Muscle layer of colon (tissue), 2 donors: Measurements from ENCODE around the gene ABCA5.

ENCODE experiments used
- H3K27ac ChIP-seq: one replicate; pipeline ENCODE4 v1.7.0; 2013; ENCODE audit warnings: low read depth, mild to moderate bottlenecking, low read length, moderate library complexity
- H3K27me3 ChIP-seq, 2 donors: one replicate each; pipeline ENCODE4 v1.7.0; 2013; ENCODE audit warnings: low read length in 2 of 2, mild to moderate bottlenecking in 2 of 2; ENCODE audit not compliant: insufficient read depth in 2 of 2, control insufficient read depth in 1 of 2
- H3K36me3 ChIP-seq: one replicate; pipeline ENCODE4 v1.7.0; 2013; ENCODE audit warnings: mild to moderate bottlenecking, low read length; ENCODE audit not compliant: insufficient read depth
- H3K4me1 ChIP-seq: one replicate; pipeline ENCODE4 v1.7.0; 2013; ENCODE audit warnings: mild to moderate bottlenecking, low read length; ENCODE audit not compliant: insufficient read depth
- H3K4me3 ChIP-seq, 2 donors: one replicate each; pipeline ENCODE4 v1.7.0; 2013; ENCODE audit warnings: low read length in 2 of 2, low read depth in 1 of 2, mild to moderate bottlenecking in 1 of 2, moderate library complexity in 1 of 2
- H3K9ac ChIP-seq: one replicate; pipeline ENCODE4 v1.7.0; 2013; ENCODE audit warnings: low read length
- H3K9me3 ChIP-seq: one replicate; pipeline ENCODE4 v1.7.0; 2013; ENCODE audit warnings: mild to moderate bottlenecking, low read length
- donor health status: abdominal sarcoma.
- donor health status: Adenocarcinoma of cecum.

The ABCA5 gene

DNA sequence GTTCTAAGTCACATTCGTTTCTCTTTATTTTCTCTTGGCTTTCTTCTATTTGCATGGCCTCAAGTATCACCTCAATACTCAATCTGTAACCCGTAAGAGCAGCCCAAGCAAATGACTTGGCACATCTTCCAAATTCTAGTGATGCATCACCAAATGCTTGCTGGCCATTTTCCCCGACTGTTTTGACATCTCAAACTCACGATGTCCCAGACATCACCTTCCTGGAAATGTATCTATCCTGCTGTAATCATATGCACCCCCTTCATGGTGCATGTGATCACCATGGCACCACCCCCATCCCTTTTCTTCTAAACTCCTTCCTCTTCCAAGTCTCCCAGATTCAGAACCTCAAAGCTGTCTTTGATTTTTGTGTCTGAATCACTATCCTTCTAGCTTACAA is 24.0 kb upstream of the ABCA5 start:
- Histone ChIP-seq H3K4me1 (no peaks in the 10 kb centered on the region), H3K27me3 (no peaks in the 10 kb centered on the region), H3K9ac (no peak overlapping the region), H3K9me3 (no peaks in the 10 kb centered on the region), H3K27ac (no peak overlapping the region), H3K4me3 (no peak overlapping the region), H3K36me3 (no peaks in the 10 kb centered on the region)

DNA sequence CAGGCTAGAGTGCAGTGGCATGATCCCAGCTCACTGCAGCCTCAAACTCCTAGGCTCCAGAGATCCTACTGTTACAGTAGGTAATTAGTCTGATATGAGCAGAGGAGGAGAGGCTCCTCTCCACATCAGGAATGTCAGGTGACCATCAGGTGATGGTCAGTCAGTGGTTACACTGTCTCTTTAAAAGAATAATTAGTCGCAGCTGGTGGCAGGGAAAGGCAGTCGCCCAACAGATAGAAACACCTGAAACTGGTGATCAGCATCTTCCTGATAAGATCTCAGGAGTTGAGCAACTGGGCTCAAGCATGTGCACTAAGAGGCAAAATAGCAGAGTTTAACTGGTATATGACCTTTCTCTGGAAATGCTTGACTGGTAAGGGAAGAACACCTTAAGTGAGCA is 21.5 kb upstream of the ABCA5 start:
- Histone ChIP-seq H3K36me3 (no peaks in the 10 kb centered on the region), H3K4me3 (no peak overlapping the region), H3K4me1 (no peaks in the 10 kb centered on the region), H3K9me3 (no peaks in the 10 kb centered on the region), H3K27ac (no peak overlapping the region), H3K9ac (no peak overlapping the region), H3K27me3 (no peaks in the 10 kb centered on the region)

DNA sequence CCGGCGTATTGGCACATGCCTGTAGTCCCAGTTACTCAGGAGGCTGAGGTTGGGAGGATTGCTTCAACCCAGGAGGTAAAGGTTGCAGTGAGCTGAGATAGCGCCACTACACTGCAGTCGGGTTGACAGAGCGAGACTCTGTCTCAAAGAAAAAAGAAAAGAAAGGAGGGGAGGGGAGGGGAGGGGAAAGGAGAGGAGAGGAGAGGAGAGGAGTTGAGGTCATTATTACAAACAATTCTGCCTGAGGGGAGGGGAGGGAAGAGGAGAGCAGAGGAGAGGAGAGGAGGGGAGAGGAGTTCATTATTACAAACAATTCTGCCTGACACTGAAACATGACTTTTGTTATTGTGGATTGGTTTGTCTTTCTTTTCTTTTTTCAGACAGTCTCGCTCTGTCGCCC is 19.8 kb upstream of the ABCA5 start:
- no peaks in the 10 kb centered on the region for H3K4me1 ChIP-seq
- no peak overlapping the region for H3K9ac ChIP-seq
- H3K27ac ChIP-seq, result no peak overlapping the region
- H3K27me3 ChIP-seq, result no peaks in the 10 kb centered on the region
- H3K4me3 ChIP-seq, result no peak overlapping the region
- no peaks in the 10 kb centered on the region for H3K36me3 ChIP-seq
- no peaks in the 10 kb centered on the region for H3K9me3 ChIP-seq

DNA sequence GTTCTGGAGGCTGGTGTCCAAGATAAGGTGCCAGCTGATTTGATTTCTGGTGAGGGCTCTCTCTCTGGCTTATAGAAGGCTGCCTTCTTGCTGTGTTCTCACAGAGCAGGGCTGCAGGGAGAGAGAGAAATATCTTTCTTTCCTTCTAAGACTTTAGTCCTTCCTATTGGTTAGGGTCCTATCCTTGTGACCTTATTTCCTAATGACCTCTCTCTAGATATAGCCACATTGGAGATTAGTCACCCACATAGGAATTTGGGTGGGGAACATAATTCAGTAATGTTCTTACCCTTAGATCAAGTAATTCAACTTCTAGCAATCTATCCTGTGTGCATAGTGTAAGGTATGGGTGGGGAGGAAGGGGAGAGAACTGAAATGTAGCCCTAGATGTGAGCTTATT is 18.0 kb upstream of the ABCA5 start:
- Histone ChIP-seq H3K36me3 (no peaks in the 10 kb centered on the region), H3K4me1 (no peaks in the 10 kb centered on the region), H3K27me3 (no peaks in the 10 kb centered on the region), H3K9ac (no peak overlapping the region), H3K27ac (no peak overlapping the region), H3K9me3 (no peaks in the 10 kb centered on the region), H3K4me3 (no peak overlapping the region)

- Histone ChIP-seq H3K9ac (no peak overlapping the region), H3K36me3 (no peaks in the 10 kb centered on the region), H3K27me3 (no peaks in the 10 kb centered on the region), H3K4me1 (no peaks in the 10 kb centered on the region), H3K4me3 (no peak overlapping the region), H3K9me3 (no peaks in the 10 kb centered on the region), H3K27ac (no peak overlapping the region)
These were observed 16.1 kb upstream of the ABCA5 start for GRCh38 chr17:69342896-69343644.

DNA sequence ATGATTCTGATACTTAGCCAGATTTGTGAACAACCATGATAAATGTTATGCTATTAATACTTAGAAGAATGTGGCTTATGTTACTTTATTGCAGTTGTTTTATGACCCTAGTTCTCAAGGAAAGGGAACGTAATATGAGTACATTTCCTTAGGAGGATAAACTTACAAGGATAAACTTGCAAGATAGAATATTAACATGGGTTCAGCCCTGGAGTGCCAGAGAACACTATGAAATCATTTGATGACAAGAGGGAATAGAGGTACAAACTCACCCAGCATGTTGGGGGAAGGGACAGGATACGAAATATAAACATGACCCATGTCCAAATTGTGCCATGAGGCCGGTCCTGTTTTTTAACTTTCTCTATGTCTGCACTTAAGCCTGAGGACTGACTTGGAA is 13.0 kb upstream of the ABCA5 start:
- H3K36me3 ChIP-seq, result no peaks in the 10 kb centered on the region
- H3K9ac ChIP-seq, result no peak overlapping the region
- H3K27ac ChIP-seq, result no peak overlapping the region
- H3K4me1 ChIP-seq, result no peaks in the 10 kb centered on the region
- H3K27me3 ChIP-seq, result no peaks in the 10 kb centered on the region
- H3K4me3 ChIP-seq, result no peak overlapping the region
- H3K9me3 ChIP-seq, result no peaks in the 10 kb centered on the region

DNA sequence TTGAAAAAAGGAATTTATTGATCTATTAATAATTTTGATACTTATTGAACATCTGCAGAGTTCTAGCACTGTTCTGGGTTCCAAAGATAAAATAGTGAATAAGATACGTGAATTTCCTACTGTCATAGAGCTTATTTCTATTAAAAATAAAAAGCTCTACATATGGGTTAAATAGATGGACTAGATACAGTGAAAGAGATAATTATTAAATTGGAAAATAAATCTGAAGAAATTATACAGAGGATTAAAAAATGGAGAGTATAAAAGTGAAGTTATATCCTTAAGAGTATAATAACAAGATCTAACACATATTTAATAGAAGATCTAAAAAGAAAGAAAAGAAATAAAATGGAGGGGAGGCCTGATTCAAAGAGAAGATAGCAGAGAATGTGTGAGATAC is 10.1 kb upstream of the ABCA5 start:
- no peak overlapping the region for H3K27ac ChIP-seq

DNA sequence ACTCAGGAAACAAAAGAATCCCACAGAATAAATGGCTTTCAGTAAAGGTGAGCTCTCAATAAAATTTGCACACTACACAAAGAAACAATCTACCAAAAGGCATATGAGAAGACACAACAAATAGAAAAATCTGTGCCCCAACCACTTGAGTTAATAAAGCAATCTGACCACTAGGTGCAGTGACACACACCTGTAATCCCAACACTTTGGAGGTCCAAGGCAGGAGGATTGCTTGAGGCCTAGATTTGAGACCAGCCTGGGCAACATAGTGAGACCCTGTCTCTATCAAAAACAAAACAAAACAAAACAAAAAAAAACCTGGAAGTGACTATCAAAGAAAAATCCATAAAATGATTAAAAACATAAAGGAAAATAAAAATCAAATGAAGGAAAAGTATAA is 9.6 kb upstream of the ABCA5 start:
- no peaks in the 10 kb centered on the region for H3K27me3 ChIP-seq
- H3K9ac ChIP-seq, result no peak overlapping the region
- H3K36me3 ChIP-seq, result no peaks in the 10 kb centered on the region
- H3K27ac ChIP-seq, result no peak overlapping the region
- no peaks in the 10 kb centered on the region for H3K4me1 ChIP-seq
- H3K9me3 ChIP-seq, result no peaks in the 10 kb centered on the region
- no peak overlapping the region for H3K4me3 ChIP-seq

More for the DNA sequence above, 10.1 kb upstream of the ABCA5 start:
- no peak overlapping the region for H3K9ac ChIP-seq
- H3K4me3 ChIP-seq, result no peak overlapping the region
- no peaks in the 10 kb centered on the region for H3K4me1 ChIP-seq
- H3K9me3 ChIP-seq, result no peaks in the 10 kb centered on the region
- no peaks in the 10 kb centered on the region for H3K36me3 ChIP-seq
- H3K27me3 ChIP-seq, result no peaks in the 10 kb centered on the region

- H3K4me3 ChIP-seq, result no peak overlapping the region
- no peaks in the 10 kb centered on the region for H3K4me1 ChIP-seq
These were observed 8.1 kb upstream of the ABCA5 start for GRCh38 chr17:69335058-69335457.

DNA sequence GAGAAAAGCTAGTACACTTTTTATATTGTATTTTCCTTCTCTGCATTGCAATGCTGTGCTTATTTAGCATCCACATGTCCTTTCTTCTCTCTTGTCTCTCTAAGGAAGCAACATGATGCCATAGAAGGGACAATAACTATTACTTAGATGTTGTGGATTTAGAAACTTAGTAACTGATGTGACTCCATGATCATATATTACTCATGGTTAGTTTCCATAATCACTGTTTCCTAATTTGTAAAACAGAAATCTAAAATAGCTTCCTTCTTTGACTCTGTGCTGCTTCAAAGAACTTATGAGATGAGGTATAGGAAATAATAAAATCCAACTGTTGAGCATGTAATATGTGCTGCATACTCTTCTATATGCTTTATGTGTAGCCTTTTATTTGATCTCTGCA is 6.6 kb upstream of the ABCA5 start:
- H3K27ac ChIP-seq, result no peak overlapping the region
- no peaks in the 10 kb centered on the region for H3K4me1 ChIP-seq
- no peaks in the 10 kb centered on the region for H3K36me3 ChIP-seq
- H3K9me3 ChIP-seq, result no peaks in the 10 kb centered on the region
- no peaks in the 10 kb centered on the region for H3K27me3 ChIP-seq
- no peak overlapping the region for H3K4me3 ChIP-seq
- H3K9ac ChIP-seq, result no peak overlapping the region

More at GRCh38 chr17:69335058-69335457, 8.1 kb upstream of the ABCA5 start:
- H3K27me3 ChIP-seq, result no peaks in the 10 kb centered on the region
- H3K27ac ChIP-seq, result no peak overlapping the region
- no peaks in the 10 kb centered on the region for H3K36me3 ChIP-seq
- no peak overlapping the region for H3K9ac ChIP-seq
- H3K9me3 ChIP-seq, result no peaks in the 10 kb centered on the region

DNA sequence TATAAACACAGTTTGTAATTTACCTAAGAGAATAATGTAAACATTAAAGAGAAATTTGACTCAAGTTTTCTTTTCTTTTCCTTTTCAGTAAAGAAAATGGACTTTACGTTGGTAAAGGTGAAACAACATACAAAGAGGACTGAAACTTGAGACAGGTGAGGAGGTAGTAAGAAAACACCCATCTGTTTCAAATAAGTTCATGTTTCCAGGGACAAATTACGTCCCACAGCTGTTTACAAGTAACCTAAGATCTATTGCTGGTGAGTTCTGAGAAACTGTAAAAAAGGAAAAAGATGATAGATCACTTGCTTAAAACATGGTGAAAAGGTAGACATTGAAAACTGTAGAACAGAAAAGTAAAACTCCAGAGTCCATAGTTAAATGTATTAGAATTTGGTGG is 4.8 kb upstream of the ABCA5 start:
- H3K9ac ChIP-seq, result no peak overlapping the region
- H3K4me1 ChIP-seq, result no peaks in the 10 kb centered on the region
- no peaks in the 10 kb centered on the region for H3K9me3 ChIP-seq
- H3K27me3 ChIP-seq, result no peaks in the 10 kb centered on the region
- H3K4me3 ChIP-seq, result no peak overlapping the region
- no peaks in the 10 kb centered on the region for H3K36me3 ChIP-seq
- no peak overlapping the region for H3K27ac ChIP-seq

GRCh38 chr17:69326377-69327059 is 415 bp downstream of the ABCA5 start:
- no peaks in the 10 kb centered on the region for H3K9me3 ChIP-seq
- H3K4me1 ChIP-seq, result peaks cover 6% of the 10 kb centered on the region
- H3K4me3 ChIP-seq, result peak overlapping the region; percentile 60 to 77
- peak overlapping the region; percentile 75 for H3K27ac ChIP-seq
- H3K36me3 ChIP-seq, result no peaks in the 10 kb centered on the region
- H3K9ac ChIP-seq, result peak overlapping the region; percentile 55
- no peaks in the 10 kb centered on the region for H3K27me3 ChIP-seq
